HL-60/S4 (cell line): ENCODE data around the gene LPIN2.

ENCODE experiments used
- in situ Hi-C: fragments of 300-500 bp; cut with MboI; formaldehyde crosslinking; loops from 2 replicates; pipeline ENCODE4 v1.14.3; 2022; ENCODE audit warnings: low sequenced_read_pairs

LPIN2 gene

GRCh38 chr18:2964361-2965010 is 48.5 kb downstream of the LPIN2 start:
- in situ Hi-C loops = no loop called here
